ENCODE measurements around the gene TUT4. TPM values are rescaled to one million over a fixed set of nuclear protein-coding genes. Genes with fewer than 3 reads are reported as not detected.

Gene TUT4
- total RNA-seq, 1 donor from 2014 or later: 78.5 TPM

- no peak for TF ChIP-seq CTCF (IDR thresholded peaks at IDR 0.05; ENCODE audit: unreplicated experiment)
- H3K4me1 Mint-ChIP-seq (ENCODE audit: unreplicated experiment): peaks cover 6% of the 10 kb centered on the region
Observed at GRCh38 chr1:52562766-52563165, 9.9 kb upstream of the TUT4 start.

GRCh38 chr1:52559875-52560274, 7.0 kb upstream of the TUT4 start:
- H3K27ac Mint-ChIP-seq (ENCODE audit: unreplicated experiment): no peak overlapping the region
- DNase-seq (ENCODE audit: low spot score): no peak
- H3K27me3 Mint-ChIP-seq (ENCODE audit: unreplicated experiment): peaks cover 2% of the 10 kb centered on the region
- peaks cover 8% of the 10 kb centered on the region for H3K4me1 Mint-ChIP-seq (ENCODE audit: unreplicated experiment)
- TF ChIP-seq CTCF (IDR thresholded peaks at IDR 0.05; ENCODE audit: unreplicated experiment): no peak
- no peaks in the 10 kb centered on the region for H3K9me3 Mint-ChIP-seq (ENCODE audit: unreplicated experiment)
- H3K36me3 Mint-ChIP-seq (ENCODE audit: low read depth, unreplicated experiment): no peaks in the 10 kb centered on the region
- H3K4me3 Mint-ChIP-seq (ENCODE audit: unreplicated experiment): no peak overlapping the region

More at GRCh38 chr1:52562766-52563165, 9.9 kb upstream of the TUT4 start:
- H3K36me3 Mint-ChIP-seq (ENCODE audit: low read depth, unreplicated experiment): no peaks in the 10 kb centered on the region
- H3K27me3 Mint-ChIP-seq (ENCODE audit: unreplicated experiment): peaks cover 2% of the 10 kb centered on the region
- no peak overlapping the region for H3K27ac Mint-ChIP-seq (ENCODE audit: unreplicated experiment)
- no peak for DNase-seq (ENCODE audit: low spot score)
- no peak overlapping the region for H3K4me3 Mint-ChIP-seq (ENCODE audit: unreplicated experiment)
- H3K9me3 Mint-ChIP-seq (ENCODE audit: unreplicated experiment): no peaks in the 10 kb centered on the region

- DNase-seq (ENCODE audit: low spot score): no peak
- no peak for TF ChIP-seq CTCF (IDR thresholded peaks at IDR 0.05; ENCODE audit: unreplicated experiment)
- no peak overlapping the region for H3K4me3 Mint-ChIP-seq (ENCODE audit: unreplicated experiment)
Observed at GRCh38 chr1:52558941-52559340, 6.0 kb upstream of the TUT4 start.

GRCh38 chr1:52556641-52557360, 3.9 kb upstream of the TUT4 start:
- Mint-ChIP-seq H3K9me3 (ENCODE audit: unreplicated experiment) (no peaks in the 10 kb centered on the region), H3K27me3 (ENCODE audit: unreplicated experiment) (peaks cover 4% of the 10 kb centered on the region), H3K27ac (ENCODE audit: unreplicated experiment) (no peak overlapping the region), H3K4me1 (ENCODE audit: unreplicated experiment) (peaks cover 15% of the 10 kb centered on the region), H3K4me3 (ENCODE audit: unreplicated experiment) (no peak overlapping the region), H3K36me3 (ENCODE audit: low read depth, unreplicated experiment) (no peaks in the 10 kb centered on the region)
- DNase-seq (ENCODE audit: low spot score): no peak
- no peak for TF ChIP-seq CTCF (IDR thresholded peaks at IDR 0.05; ENCODE audit: unreplicated experiment)

More at GRCh38 chr1:52558941-52559340, 6.0 kb upstream of the TUT4 start:
- Mint-ChIP-seq H3K9me3 (ENCODE audit: unreplicated experiment) (no peaks in the 10 kb centered on the region), H3K4me1 (ENCODE audit: unreplicated experiment) (peaks cover 16% of the 10 kb centered on the region), H3K27me3 (ENCODE audit: unreplicated experiment) (peaks cover 4% of the 10 kb centered on the region), H3K36me3 (ENCODE audit: low read depth, unreplicated experiment) (no peaks in the 10 kb centered on the region), H3K27ac (ENCODE audit: unreplicated experiment) (no peak overlapping the region)

- H3K4me1 Mint-ChIP-seq (ENCODE audit: unreplicated experiment): peaks cover 21% of the 10 kb centered on the region
- TF ChIP-seq CTCF (IDR thresholded peaks at IDR 0.05; ENCODE audit: unreplicated experiment): no peak
- peaks cover 4% of the 10 kb centered on the region for H3K27me3 Mint-ChIP-seq (ENCODE audit: unreplicated experiment)
- H3K27ac Mint-ChIP-seq (ENCODE audit: unreplicated experiment): peak overlapping the region; percentile 93
- H3K9me3 Mint-ChIP-seq (ENCODE audit: unreplicated experiment): no peaks in the 10 kb centered on the region
- no peak for DNase-seq (ENCODE audit: low spot score)
- peak overlapping the region; percentile 93 for H3K4me3 Mint-ChIP-seq (ENCODE audit: unreplicated experiment)
- no peaks in the 10 kb centered on the region for H3K36me3 Mint-ChIP-seq (ENCODE audit: low read depth, unreplicated experiment)
Observed at GRCh38 chr1:52554756-52555155, 1.9 kb upstream of the TUT4 start.
